ENCODE results near the gene EDRF1.

DNA sequence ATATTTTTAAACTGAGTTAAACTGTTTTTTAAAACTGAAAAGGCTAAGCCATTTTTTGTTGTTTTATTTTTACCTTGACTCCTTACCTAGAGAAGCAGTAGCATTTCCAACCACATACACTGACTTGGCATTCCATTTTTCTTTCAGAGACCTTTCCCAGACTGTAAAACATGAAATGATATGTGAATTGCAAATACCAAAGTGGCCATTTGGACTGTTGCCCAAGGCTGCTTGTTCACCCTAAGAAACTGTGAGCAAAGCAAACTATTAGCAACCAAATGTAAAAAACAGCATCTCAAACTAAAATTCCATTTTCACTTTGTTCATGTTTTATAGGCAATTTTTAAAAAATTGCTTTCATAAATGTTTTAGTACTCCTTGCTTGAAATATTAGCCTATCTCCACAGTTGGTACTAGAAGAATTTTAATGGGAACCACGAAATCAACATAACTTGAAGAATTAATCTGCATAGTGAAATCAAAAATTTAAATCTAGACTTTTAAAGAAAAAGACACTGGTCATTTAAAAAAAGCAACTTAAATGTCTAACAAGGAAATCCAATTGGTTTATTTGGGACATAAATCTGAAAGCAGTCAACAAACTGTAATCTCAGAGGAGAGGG is 92.7 kb downstream of the EDRF1 start:
- TF ChIP-seq ZNF780A (CRISPR knock-in tag; IDR thresholded peaks at IDR 0.05) (no peak), ZBTB26 (CRISPR knock-in tag; IDR thresholded peaks at IDR 0.05; ENCODE audit: borderline replicate concordance) (no peak), BHLHE40 (IDR thresholded peaks at IDR 0.05; ENCODE audit: low read length) (no peak), MAX (IDR thresholded peaks at IDR 0.05) (no peak), CREB1 (IDR thresholded peaks at IDR 0.05) (no peak), CREB1 (CRISPR knock-in tag; IDR thresholded peaks at IDR 0.05) (no peak), SMC3 (IDR thresholded peaks at IDR 0.05; ENCODE audit: low read length) (no peak), TGIF2 (CRISPR knock-in tag; IDR thresholded peaks at IDR 0.05) (no peak), ZNF768 (CRISPR knock-in tag; IDR thresholded peaks at IDR 0.05) (no peak), NFYB (CRISPR knock-in tag; IDR thresholded peaks at IDR 0.05) (no peak), U2AF2 (IDR thresholded peaks at IDR 0.05; ENCODE audit: low read depth, low read length) (no peak)
- TF ChIP-seq, protein P1, sequence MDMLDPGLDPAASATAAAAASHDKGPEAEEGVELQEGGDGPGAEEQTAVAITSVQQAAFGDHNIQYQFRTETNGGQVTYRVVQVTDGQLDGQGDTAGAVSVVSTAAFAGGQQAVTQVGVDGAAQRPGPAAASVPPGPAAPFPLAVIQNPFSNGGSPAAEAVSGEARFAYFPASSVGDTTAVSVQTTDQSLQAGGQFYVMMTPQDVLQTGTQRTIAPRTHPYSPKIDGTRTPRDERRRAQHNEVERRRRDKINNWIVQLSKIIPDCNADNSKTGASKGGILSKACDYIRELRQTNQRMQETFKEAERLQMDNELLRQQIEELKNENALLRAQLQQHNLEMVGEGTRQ (IDR thresholded peaks at IDR 0.05; ENCODE audit: low read depth, low read length) = no peak
- TF ChIP-seq, protein P1 (CRISPR knock-in tag; IDR thresholded peaks at IDR 0.05; ENCODE audit: borderline replicate concordance) = no peak
- TF ChIP-seq, protein P2, sequence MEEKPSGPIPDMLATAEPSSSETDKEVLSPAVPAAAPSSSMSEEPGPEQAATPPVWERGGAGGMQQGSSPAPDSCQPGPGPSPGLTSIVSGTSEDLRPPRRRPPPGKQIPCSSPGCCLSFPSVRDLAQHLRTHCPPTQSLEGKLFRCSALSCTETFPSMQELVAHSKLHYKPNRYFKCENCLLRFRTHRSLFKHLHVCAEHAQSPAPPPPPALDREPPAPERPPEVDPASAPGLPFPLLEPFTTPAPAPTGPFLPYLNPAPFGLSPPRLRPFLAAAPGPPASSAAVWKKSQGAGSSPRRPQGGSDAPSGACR (CRISPR knock-in tag; IDR thresholded peaks at IDR 0.05) = no peak
- TF ChIP-seq, protein P3, sequence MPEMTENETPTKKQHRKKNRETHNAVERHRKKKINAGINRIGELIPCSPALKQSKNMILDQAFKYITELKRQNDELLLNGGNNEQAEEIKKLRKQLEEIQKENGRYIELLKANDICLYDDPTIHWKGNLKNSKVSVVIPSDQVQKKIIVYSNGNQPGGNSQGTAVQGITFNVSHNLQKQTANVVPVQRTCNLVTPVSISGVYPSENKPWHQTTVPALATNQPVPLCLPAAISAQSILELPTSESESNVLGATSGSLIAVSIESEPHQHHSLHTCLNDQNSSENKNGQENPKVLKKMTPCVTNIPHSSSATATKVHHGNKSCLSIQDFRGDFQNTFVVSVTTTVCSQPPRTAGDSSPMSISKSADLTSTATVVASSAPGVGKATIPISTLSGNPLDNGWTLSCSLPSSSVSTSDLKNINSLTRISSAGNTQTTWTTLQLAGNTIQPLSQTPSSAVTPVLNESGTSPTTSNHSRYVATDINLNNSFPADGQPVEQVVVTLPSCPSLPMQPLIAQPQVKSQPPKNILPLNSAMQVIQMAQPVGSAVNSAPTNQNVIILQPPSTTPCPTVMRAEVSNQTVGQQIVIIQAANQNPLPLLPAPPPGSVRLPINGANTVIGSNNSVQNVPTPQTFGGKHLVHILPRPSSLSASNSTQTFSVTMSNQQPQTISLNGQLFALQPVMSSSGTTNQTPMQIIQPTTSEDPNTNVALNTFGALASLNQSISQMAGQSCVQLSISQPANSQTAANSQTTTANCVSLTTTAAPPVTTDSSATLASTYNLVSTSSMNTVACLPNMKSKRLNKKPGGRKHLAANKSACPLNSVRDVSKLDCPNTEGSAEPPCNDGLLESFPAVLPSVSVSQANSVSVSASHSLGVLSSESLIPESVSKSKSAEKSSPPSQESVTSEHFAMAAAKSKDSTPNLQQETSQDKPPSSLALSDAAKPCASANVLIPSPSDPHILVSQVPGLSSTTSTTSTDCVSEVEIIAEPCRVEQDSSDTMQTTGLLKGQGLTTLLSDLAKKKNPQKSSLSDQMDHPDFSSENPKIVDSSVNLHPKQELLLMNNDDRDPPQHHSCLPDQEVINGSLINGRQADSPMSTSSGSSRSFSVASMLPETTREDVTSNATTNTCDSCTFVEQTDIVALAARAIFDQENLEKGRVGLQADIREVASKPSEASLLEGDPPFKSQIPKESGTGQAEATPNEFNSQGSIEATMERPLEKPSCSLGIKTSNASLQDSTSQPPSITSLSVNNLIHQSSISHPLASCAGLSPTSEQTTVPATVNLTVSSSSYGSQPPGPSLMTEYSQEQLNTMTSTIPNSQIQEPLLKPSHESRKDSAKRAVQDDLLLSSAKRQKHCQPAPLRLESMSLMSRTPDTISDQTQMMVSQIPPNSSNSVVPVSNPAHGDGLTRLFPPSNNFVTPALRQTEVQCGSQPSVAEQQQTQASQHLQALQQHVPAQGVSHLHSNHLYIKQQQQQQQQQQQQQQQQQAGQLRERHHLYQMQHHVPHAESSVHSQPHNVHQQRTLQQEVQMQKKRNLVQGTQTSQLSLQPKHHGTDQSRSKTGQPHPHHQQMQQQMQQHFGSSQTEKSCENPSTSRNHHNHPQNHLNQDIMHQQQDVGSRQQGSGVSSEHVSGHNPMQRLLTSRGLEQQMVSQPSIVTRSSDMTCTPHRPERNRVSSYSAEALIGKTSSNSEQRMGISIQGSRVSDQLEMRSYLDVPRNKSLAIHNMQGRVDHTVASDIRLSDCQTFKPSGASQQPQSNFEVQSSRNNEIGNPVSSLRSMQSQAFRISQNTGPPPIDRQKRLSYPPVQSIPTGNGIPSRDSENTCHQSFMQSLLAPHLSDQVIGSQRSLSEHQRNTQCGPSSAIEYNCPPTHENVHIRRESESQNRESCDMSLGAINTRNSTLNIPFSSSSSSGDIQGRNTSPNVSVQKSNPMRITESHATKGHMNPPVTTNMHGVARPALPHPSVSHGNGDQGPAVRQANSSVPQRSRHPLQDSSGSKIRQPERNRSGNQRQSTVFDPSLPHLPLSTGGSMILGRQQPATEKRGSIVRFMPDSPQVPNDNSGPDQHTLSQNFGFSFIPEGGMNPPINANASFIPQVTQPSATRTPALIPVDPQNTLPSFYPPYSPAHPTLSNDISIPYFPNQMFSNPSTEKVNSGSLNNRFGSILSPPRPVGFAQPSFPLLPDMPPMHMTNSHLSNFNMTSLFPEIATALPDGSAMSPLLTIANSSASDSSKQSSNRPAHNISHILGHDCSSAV (CRISPR knock-in tag; IDR thresholded peaks at IDR 0.05; ENCODE audit: borderline replicate concordance) = no peak

Data from HepG2 (cell line).